Activated CD4-positive, alpha-beta T cell treated with anti-CD3 and anti-CD28 coated beads for 4 hours (primary cell): ENCODE results near the gene CLDN34.

Experiments
- DNase-seq, 2 donors: peaks; one replicate each; pipeline ENCODE4 v3.0.0-alpha.2; 2020

Gene CLDN34

GRCh38 chrX:9983441-9983840, 16.3 kb downstream of the CLDN34 start:
- DNase-seq = no peak

- DNase-seq = no peak
These were observed 16.7 kb downstream of the CLDN34 start for GRCh38 chrX:9983846-9984245.

GRCh38 chrX:9988762-9989161, 21.6 kb downstream of the CLDN34 start:
- DNase-seq = no peak

- no peak for DNase-seq
These were observed 24.9 kb downstream of the CLDN34 start for GRCh38 chrX:9992061-9992460.

- no peak for DNase-seq
These were observed 25.6 kb downstream of the CLDN34 start for GRCh38 chrX:9992724-9993123.

- DNase-seq = peak; percentile 75 to 80
These were observed 28.7 kb downstream of the CLDN34 start for GRCh38 chrX:9995855-9996339.

- DNase-seq = no peak
These were observed 29.9 kb downstream of the CLDN34 start for GRCh38 chrX:9997041-9997440.

GRCh38 chrX:9997524-9997923, 30.4 kb downstream of the CLDN34 start:
- peak; percentile 20 to 34 for DNase-seq

- DNase-seq = no peak
These were observed 34.3 kb downstream of the CLDN34 start for GRCh38 chrX:10001496-10001895.

GRCh38 chrX:10004832-10005475, 37.8 kb downstream of the CLDN34 start:
- DNase-seq = no peak

GRCh38 chrX:10006086-10006485, 38.9 kb downstream of the CLDN34 start:
- DNase-seq = no peak

GRCh38 chrX:10006770-10007169, 39.6 kb downstream of the CLDN34 start:
- no peak for DNase-seq

- DNase-seq = no peak
These were observed 40.5 kb downstream of the CLDN34 start for GRCh38 chrX:10007621-10008020.

GRCh38 chrX:10008483-10009056, 41.4 kb downstream of the CLDN34 start:
- DNase-seq = no peak

GRCh38 chrX:10009741-10010140, 42.6 kb downstream of the CLDN34 start:
- DNase-seq = no peak

GRCh38 chrX:10010686-10011085, 43.5 kb downstream of the CLDN34 start:
- no peak for DNase-seq

GRCh38 chrX:10011261-10011931, 44.2 kb downstream of the CLDN34 start:
- no peak for DNase-seq

- DNase-seq = no peak
These were observed 44.8 kb downstream of the CLDN34 start for GRCh38 chrX:10011991-10012390.

GRCh38 chrX:10014462-10015354, 47.5 kb downstream of the CLDN34 start:
- DNase-seq = peak; percentile 76 to 79

GRCh38 chrX:10015355-10015722, 48.2 kb downstream of the CLDN34 start:
- no peak for DNase-seq

- no peak for DNase-seq
These were observed 48.8 kb downstream of the CLDN34 start for GRCh38 chrX:10015723-10016518.

- DNase-seq = no peak
These were observed 49.5 kb downstream of the CLDN34 start for GRCh38 chrX:10016519-10017132.
